Large intestine (tissue), 12 donors: ENCODE data around the gene CD3G. TPM values are rescaled to one million over a fixed set of nuclear protein-coding genes. Genes with fewer than 3 reads are reported as not detected.
A peak's percentile ranks its signal among the peaks of the same experiment; 100 is the strongest.
"Not testable (repeated sequence)": the region's sequence is repeated elsewhere in the genome, so short reads cannot be mapped to it uniquely, and the experiment has no call there.

Source experiments
- DNase-seq, 2 donors: peaks; one replicate each; pipeline versions ENCODE4 v3.0.0 to v3.0.0-alpha.2; 2013
- H3K27ac ChIP-seq: one replicate; pipeline ENCODE4 v1.5.1; 2013; ENCODE audit warnings: low read length
- H3K27me3 ChIP-seq: 2 replicates; pipeline ENCODE4 v1.6.1; 2013; ENCODE audit warnings: low read length; ENCODE audit not compliant: control insufficient read depth, insufficient read depth
- H3K36me3 ChIP-seq: 2 replicates; pipeline ENCODE4 v1.6.1; 2013; ENCODE audit warnings: low read length; ENCODE audit not compliant: control insufficient read depth, insufficient read depth
- H3K4me1 ChIP-seq: one replicate; pipeline ENCODE4 v1.6.1; 2013; ENCODE audit warnings: low read length; ENCODE audit not compliant: control insufficient read depth, insufficient read depth
- H3K4me3 ChIP-seq: one replicate; pipeline ENCODE4 v1.5.1; 2013; ENCODE audit warnings: low read length
- H3K9me3 ChIP-seq: one replicate; pipeline ENCODE4 v1.6.1; 2013; ENCODE audit warnings: mild to moderate bottlenecking, low read depth, low read length, moderate library complexity; ENCODE audit not compliant: control insufficient read depth
- WGBS: methylation state at CpG from one replicate; pipeline ENCODE4 v1.1.5; 2013; ENCODE audit warnings: low lambda C conversion rate; ENCODE audit not compliant: insufficient coverage; 5-methylcytosine and 5-hydroxymethylcytosine counted together
- long read RNA-seq, 11 donors: transcript quantifications; one replicate each; lab custom pipeline, GENCODE V29; 2026
- polyA plus RNA-seq: library from polyadenylated mRNA; unstranded; fragments of 120-200 nt; gene quantifications from one replicate; pipeline ENCODE4 v1.2.1, GENCODE V29; 2013

CD3G gene
- 2.5 TPM for polyA plus RNA-seq
- long read RNA-seq, donor 1: 0 reads
- long read RNA-seq, donor 2: 0 reads
- long read RNA-seq, donor 3: 0 reads
- long read RNA-seq, donor 4, partial matches to known transcripts: 0 of 1 reads
- long read RNA-seq, donor 4, other reads (novel, unspliced or antisense): 0 of 1 reads
- long read RNA-seq, donor 5, partial matches to known transcripts: 0 of 1 reads
- long read RNA-seq, donor 5, other reads (novel, unspliced or antisense): 0 of 1 reads
- long read RNA-seq, donor 6, partial matches to known transcripts: 0 of 3 reads
- long read RNA-seq, donor 6, other reads (novel, unspliced or antisense): 0 of 3 reads
- long read RNA-seq, donor 7, partial matches to known transcripts: 0 of 1 reads
- long read RNA-seq, donor 7, other reads (novel, unspliced or antisense): 0 of 1 reads
- long read RNA-seq, donor 8, partial matches to known transcripts: 5 of 5 reads
- long read RNA-seq, donor 8, other reads (novel, unspliced or antisense): 0 of 5 reads
- long read RNA-seq, donor 9: 0 reads
- long read RNA-seq, donor 10: 0 reads
- long read RNA-seq, donor 11: 0 reads

DNA sequence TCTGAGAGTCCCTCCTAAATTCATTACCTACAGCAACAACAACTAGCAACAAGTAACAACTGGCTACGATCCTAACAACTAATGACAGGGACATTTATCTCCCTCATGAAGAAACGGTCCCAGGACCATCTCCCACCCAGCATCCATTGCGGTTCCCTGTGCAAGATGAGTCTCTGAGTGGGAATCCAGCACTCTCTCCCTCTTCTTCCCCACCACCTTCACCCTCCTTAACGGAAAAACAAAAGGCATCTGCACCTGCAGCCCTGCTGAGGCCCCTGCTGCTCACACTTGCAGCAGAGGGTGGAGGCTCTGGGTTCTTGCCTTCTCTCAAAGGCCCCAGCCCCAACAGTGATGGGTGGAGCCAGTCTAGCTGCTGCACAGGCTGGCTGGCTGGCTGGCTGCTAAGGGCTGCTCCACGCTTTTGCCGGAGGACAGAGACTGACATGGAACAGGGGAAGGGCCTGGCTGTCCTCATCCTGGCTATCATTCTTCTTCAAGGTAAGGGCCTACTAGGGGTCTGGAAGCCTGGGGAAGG, at the start of gene CD3G:
Gene CD3G (plus strand): TSS at position 364 of the 535 bp plus-strand sequence. CDS start 80 bp downstream, at position 444.
- no peak within 1 kb of the TSS for H3K27ac ChIP-seq
- no CpG with 5 or more reads among the region's 6 CpGs for WGBS
- no peak for DNase-seq
- H3K4me1 ChIP-seq: peaks cover under 1% of the 10 kb centered on the region
- H3K36me3 ChIP-seq: no peaks in the 10 kb centered on the region
- peaks cover 10% of the 10 kb centered on the region for H3K27me3 ChIP-seq
- H3K9me3 ChIP-seq: no peaks in the 10 kb centered on the region
- H3K4me3 ChIP-seq: no peak within 1 kb of the TSS

DNA sequence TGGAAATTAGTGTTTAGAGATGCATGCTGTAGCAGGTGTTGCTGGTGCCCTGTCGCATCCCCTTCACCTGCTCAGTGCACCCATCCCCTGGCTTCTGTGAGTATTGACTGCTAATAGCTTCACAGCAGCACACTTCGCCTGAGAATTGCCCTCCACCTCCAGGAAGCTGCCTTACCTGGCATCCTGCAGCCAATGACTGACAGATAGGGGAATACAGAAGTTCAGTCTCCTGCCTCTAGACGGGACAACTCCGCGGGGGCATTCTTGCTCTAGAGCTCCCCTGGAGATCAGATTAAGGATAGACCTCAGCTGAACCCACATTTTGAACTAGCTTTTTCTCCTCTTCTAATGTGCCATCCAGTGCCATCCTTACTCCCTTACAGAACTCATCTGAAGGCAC, 48.9 kb upstream of the CD3G start:
- no CpG with 5 or more reads among the region's 5 CpGs for WGBS
- Histone ChIP-seq H3K27ac (no peak overlapping the region), H3K4me1 (peaks cover 3% of the 10 kb centered on the region), H3K4me3 (no peak overlapping the region), H3K9me3 (no peaks in the 10 kb centered on the region), H3K36me3 (no peaks in the 10 kb centered on the region), H3K27me3 (no peaks in the 10 kb centered on the region)
- DNase-seq: no peak

DNA sequence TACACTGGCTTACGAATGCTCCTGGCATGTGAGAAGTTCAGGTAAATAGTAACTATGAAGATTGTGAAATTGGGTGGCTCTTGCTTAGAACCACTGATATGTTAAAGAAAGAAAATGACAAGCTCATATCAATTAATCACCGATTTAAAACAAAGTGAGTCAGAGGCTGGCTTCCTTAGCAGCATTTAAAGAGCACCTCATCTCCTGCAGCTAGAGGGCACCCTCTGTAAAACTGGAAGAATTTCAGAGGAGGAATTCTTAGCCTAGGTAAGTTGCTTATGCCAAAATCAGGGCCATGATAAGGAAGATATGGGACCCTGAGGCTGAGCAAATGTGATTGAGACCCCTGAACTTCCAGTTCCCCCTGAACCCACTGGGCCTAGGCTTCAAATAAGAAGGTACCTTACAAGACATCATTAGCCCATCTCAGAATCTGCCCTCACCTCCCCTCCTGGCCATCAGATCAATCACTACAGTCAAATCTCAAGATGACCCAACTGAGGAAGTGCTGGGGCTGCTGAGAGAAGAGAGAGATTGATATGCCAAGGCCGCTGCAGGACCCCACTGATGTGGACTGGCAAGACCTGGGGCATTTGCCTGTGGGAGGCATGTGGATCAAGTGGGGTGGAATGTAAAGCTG, 48.2 kb upstream of the CD3G start:
- Histone ChIP-seq H3K4me1 (peaks cover 3% of the 10 kb centered on the region), H3K27me3 (no peaks in the 10 kb centered on the region), H3K27ac (no peak overlapping the region), H3K36me3 (no peaks in the 10 kb centered on the region), H3K4me3 (no peak overlapping the region), H3K9me3 (no peaks in the 10 kb centered on the region)
- peak; percentile 30 to 31 for DNase-seq
- 20% methylated on average over 1 of the region's 3 CpGs for WGBS

DNA sequence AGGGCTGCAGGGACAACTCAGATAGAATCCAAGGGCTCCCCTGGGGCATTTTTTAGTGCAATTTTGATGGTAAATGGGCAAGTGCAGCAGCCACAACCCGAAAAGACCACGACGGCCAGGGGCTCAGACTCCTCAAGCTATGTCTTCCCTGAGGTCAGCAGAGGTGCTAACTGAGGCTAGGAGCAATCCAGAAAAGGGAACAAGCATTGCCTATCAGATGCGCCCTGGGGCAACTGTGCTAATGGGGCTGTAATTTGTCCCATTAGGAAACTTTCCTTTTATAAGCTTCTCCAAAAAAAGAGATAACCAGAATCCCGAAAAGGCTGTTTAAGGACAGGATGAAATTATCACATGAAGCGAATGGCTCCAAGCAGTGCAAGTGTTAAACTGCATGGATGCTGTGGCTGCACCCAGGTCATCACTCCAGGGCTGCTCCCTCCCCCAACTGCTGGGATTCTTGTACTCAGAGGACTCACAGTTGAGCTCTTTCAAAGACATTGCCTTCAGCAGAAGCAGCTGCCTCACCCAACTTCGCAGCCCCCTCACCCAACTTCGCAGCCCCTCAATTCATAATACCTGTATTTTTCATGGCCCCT, 42.4 kb upstream of the CD3G start:
- Histone ChIP-seq H3K4me1 (no peaks in the 10 kb centered on the region), H3K4me3 (no peak overlapping the region), H3K9me3 (no peaks in the 10 kb centered on the region), H3K27me3 (peaks cover 3% of the 10 kb centered on the region), H3K27ac (no peak overlapping the region), H3K36me3 (no peaks in the 10 kb centered on the region)
- no CpG with 5 or more reads among the region's 8 CpGs for WGBS
- no peak for DNase-seq

DNA sequence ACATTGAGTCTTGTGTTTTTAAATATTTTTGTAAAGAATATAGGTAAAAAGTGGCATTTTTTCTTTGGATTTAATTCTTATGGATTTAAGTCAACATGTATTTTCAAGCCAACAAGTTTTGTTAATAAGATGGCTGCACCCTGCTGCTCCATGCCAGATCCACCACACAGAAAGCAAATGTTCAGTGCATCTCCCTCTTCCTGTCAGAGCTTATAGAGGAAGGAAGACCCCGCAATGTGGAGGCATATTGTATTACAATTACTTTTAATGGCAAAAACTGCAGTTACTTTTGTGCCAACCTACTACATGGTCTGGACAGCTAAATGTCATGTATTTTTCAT, 39.9 kb upstream of the CD3G start:
- WGBS: no CpG with 5 or more reads among the region's 1 CpG
- peaks cover 3% of the 10 kb centered on the region for H3K27me3 ChIP-seq

DNA sequence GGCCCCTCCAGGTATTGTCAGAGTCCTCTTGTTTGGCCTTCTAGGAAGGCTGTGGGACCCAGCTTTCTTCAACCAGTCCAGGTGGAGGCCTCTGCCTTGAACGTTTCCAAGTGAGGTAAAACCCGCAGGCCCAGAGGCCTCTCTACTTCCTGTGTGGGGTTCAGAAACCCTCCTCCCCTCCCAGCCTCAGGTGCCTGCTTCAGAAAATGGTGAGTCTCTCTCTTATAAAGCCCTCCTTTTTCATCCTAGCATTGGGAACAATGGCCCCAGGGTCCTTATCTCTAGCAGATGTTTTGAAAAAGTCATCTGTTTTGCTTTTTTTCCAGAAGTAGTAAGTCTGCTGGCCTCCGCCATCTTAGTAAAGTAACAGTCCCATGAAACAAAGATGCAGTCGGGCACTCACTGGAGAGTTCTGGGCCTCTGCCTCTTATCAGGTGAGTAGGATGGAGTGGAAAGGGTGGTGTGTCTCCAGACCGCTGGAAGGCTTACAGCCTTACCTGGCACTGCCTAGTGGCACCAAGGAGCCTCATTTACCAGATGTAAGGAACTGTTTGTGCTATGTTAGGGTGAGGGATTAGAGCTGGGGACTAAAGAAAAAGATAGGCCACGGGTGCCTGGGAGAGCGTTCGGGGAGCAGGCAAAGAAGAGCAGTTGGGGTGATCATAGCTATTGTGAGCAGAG, 39.4 kb upstream of the CD3G start, which contains the start of gene CD3E:
Gene CD3E (plus strand): TSS at position 163 of the 681 bp plus-strand sequence. CDS start 223 bp downstream, at position 386.
- H3K36me3 ChIP-seq: no peaks in the 10 kb centered on the region
- no peak within 1 kb of the TSS for H3K27ac ChIP-seq
- no CpG with 5 or more reads among the region's 8 CpGs for WGBS
- H3K9me3 ChIP-seq: no peaks in the 10 kb centered on the region
- H3K4me1 ChIP-seq: no peaks in the 10 kb centered on the region
- H3K4me3 ChIP-seq: no peak within 1 kb of the TSS
- DNase-seq: no peak
- H3K27me3 ChIP-seq: peaks cover 3% of the 10 kb centered on the region

More for the DNA sequence above, 39.9 kb upstream of the CD3G start:
- H3K9me3 ChIP-seq: no peaks in the 10 kb centered on the region
- no peaks in the 10 kb centered on the region for H3K36me3 ChIP-seq
- no peak overlapping the region for H3K4me3 ChIP-seq
- no peak overlapping the region for H3K27ac ChIP-seq
- no peaks in the 10 kb centered on the region for H3K4me1 ChIP-seq
- no peak for DNase-seq

DNA sequence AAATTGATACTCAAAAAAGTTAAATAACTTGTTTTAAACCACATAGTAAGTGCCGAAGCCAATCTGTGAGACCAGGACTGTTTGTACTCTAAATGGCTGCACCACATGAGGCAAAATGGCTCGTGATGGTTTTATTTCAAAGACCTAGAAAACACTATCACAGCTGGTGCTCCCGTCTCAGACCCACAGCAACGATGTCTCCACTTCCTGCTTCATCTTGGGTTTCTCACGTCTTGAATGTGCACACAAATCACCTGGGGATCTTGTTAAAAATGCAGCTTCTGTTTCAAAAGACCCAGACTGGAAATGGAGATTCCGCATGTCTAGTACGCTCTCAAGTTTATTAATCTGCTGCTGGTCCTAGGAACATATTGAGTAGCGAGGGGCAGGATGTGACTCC, 38.4 kb upstream of the CD3G start:
- H3K27me3 ChIP-seq: peaks cover 3% of the 10 kb centered on the region
- no peaks in the 10 kb centered on the region for H3K4me1 ChIP-seq
- 100% methylated on average over 1 of the region's 8 CpGs for WGBS
- H3K36me3 ChIP-seq: no peaks in the 10 kb centered on the region
- no peak for DNase-seq
- no peak overlapping the region for H3K27ac ChIP-seq
- H3K4me3 ChIP-seq: no peak overlapping the region
- no peaks in the 10 kb centered on the region for H3K9me3 ChIP-seq

DNA sequence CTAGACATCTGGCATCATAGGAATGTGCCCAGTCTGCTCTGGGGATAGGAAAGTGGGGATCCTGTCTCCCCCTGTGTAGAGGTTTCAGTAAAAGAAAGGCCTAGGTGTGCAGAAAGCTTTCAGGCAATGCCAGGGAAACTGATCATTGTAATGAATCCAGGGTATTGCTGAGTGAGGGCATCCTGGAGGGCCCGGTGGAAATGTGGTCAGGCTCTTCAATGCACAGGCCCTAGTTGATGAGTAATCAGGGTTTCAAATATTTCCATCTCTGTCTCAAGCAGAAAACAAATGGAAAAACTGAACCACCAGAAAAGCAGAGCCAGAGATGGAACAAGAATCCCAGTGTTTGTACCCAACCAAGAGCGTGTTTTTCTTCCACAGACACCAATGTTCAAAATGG, 37.6 kb upstream of the CD3G start:
- Histone ChIP-seq H3K27ac (no peak overlapping the region), H3K27me3 (peaks cover 3% of the 10 kb centered on the region), H3K4me3 (no peak overlapping the region), H3K4me1 (no peaks in the 10 kb centered on the region), H3K9me3 (no peaks in the 10 kb centered on the region), H3K36me3 (no peaks in the 10 kb centered on the region)
- WGBS: no CpG with 5 or more reads among the region's 2 CpGs
- DNase-seq: no peak

DNA sequence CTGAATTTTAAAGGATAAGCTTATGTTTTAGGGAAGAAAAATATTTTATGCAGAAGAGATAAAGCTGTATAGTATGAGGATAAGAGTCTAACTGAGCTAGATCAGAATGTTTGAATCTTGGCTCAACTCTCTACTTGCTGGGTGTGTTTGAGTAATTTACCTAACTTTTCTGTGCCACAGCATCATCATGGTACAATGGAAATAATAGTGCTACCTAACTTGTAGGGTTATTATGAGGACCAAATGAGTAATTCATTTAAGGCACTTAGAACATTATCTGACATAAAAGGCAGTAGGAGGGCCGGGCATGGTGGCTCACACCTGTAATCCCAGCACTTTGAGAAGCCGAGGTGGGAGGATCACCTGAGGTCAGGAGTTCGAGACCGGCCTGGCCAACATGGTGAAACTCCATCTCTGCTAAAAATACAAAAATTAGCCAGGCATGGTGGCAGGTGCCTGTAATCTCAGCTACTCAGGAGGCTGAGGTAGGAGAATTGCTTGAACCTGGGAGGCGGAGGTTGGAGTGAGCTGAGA, 35.1 kb upstream of the CD3G start:
- no CpG with 5 or more reads among the region's 5 CpGs for WGBS

More for the DNA sequence above, 35.1 kb upstream of the CD3G start:
- H3K27me3 ChIP-seq, DNase-seq, H3K4me3 ChIP-seq, H3K9me3 ChIP-seq, H3K4me1 ChIP-seq, H3K27ac ChIP-seq, H3K36me3 ChIP-seq: not testable (repeated sequence)
